ENCODE measurements around the gene BOD1.

DNA sequence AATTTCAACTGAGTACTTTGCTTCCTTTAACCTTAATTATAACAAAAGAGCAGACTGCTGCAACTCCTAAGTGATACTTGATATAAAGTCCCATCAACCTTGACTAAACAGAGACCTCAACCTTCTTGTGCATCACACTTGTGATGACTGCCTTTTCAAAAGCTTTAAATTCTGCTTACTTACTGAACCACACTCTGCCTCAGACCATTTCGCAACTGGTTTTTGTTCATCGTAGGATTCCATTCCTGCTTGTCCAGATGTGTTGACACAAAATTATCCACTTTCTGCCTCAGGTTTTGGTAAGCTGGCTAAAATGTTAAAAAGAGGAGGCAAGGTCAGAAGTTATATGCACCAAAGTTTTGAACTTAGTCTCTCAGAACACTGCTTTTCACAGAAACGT, 3.5 kb downstream of the BOD1 start:
- no peak for TF ChIP-seq YY1 (IDR thresholded peaks at IDR 0.05; ENCODE audit: insufficient read depth, insufficient read length)
- TF ChIP-seq SUZ12 (IDR thresholded peaks at IDR 0.05; ENCODE audit: extremely low read depth, insufficient read depth, insufficient read length) = no peak
